ENCODE measurements around the gene AEBP1.

Gene AEBP1

GRCh38 chr7:44144968-44145478, 40.9 kb downstream of the AEBP1 start:
- Histone ChIP-seq H3K36me3 (ENCODE audit: control insufficient read depth, low read depth, low read length) (no peaks in the 10 kb centered on the region), H3K4me1 (ENCODE audit: control insufficient read depth, low read depth, low read length) (peaks cover 10% of the 10 kb centered on the region), H3K9ac (ENCODE audit: low read length) (no peak overlapping the region), H3K4me3 (ENCODE audit: low read length) (peak overlapping the region; percentile 59), H3K27ac (ENCODE audit: low read length) (no peak overlapping the region), H3K27me3 (ENCODE audit: control insufficient read depth, insufficient read depth, low read length) (peaks cover 29% of the 10 kb centered on the region), H3K9me3 (ENCODE audit: control insufficient read depth, low read depth, low read length) (no peaks in the 10 kb centered on the region)

GRCh38 chr7:44145479-44145968, 41.4 kb downstream of the AEBP1 start:
- Histone ChIP-seq H3K4me3 (ENCODE audit: low read length) (peak overlapping the region; percentile 59), H3K27me3 (ENCODE audit: control insufficient read depth, insufficient read depth, low read length) (peaks cover 29% of the 10 kb centered on the region), H3K9me3 (ENCODE audit: control insufficient read depth, low read depth, low read length) (no peaks in the 10 kb centered on the region), H3K4me1 (ENCODE audit: control insufficient read depth, low read depth, low read length) (peaks cover 10% of the 10 kb centered on the region), H3K36me3 (ENCODE audit: control insufficient read depth, low read depth, low read length) (no peaks in the 10 kb centered on the region), H3K27ac (ENCODE audit: low read length) (no peak overlapping the region), H3K9ac (ENCODE audit: low read length) (no peak overlapping the region)

- H3K36me3 ChIP-seq (ENCODE audit: control insufficient read depth, low read depth, low read length) = no peaks in the 10 kb centered on the region
- H3K9me3 ChIP-seq (ENCODE audit: control insufficient read depth, low read depth, low read length) = no peaks in the 10 kb centered on the region
- H3K27ac ChIP-seq (ENCODE audit: low read length) = no peak overlapping the region
- peaks cover 10% of the 10 kb centered on the region for H3K4me1 ChIP-seq (ENCODE audit: control insufficient read depth, low read depth, low read length)
- peaks cover 29% of the 10 kb centered on the region for H3K27me3 ChIP-seq (ENCODE audit: control insufficient read depth, insufficient read depth, low read length)
- H3K4me3 ChIP-seq (ENCODE audit: low read length) = peak overlapping the region; percentile 59
- no peak overlapping the region for H3K9ac ChIP-seq (ENCODE audit: low read length)
These were observed 42.1 kb downstream of the AEBP1 start for GRCh38 chr7:44145969-44146911.

- H3K4me3 ChIP-seq (ENCODE audit: low read length) = no peak overlapping the region
- H3K9ac ChIP-seq (ENCODE audit: low read length) = no peak overlapping the region
- H3K27ac ChIP-seq (ENCODE audit: low read length) = no peak overlapping the region
- H3K4me1 ChIP-seq (ENCODE audit: control insufficient read depth, low read depth, low read length) = peaks cover 10% of the 10 kb centered on the region
- H3K36me3 ChIP-seq (ENCODE audit: control insufficient read depth, low read depth, low read length) = no peaks in the 10 kb centered on the region
- H3K9me3 ChIP-seq (ENCODE audit: control insufficient read depth, low read depth, low read length) = no peaks in the 10 kb centered on the region
- H3K27me3 ChIP-seq (ENCODE audit: control insufficient read depth, insufficient read depth, low read length) = peaks cover 29% of the 10 kb centered on the region
These were observed 43.2 kb downstream of the AEBP1 start for GRCh38 chr7:44147026-44147991.

GRCh38 chr7:44148166-44148565, 44.0 kb downstream of the AEBP1 start:
- H3K4me1 ChIP-seq (ENCODE audit: control insufficient read depth, low read depth, low read length) = peaks cover 10% of the 10 kb centered on the region

GRCh38 chr7:44148961-44149536, 44.9 kb downstream of the AEBP1 start:
- Histone ChIP-seq H3K27ac (ENCODE audit: low read length) (no peak overlapping the region), H3K27me3 (ENCODE audit: control insufficient read depth, insufficient read depth, low read length) (peaks cover 23% of the 10 kb centered on the region), H3K4me1 (ENCODE audit: control insufficient read depth, low read depth, low read length) (peaks cover 10% of the 10 kb centered on the region), H3K4me3 (ENCODE audit: low read length) (no peak overlapping the region), H3K9me3 (ENCODE audit: control insufficient read depth, low read depth, low read length) (no peaks in the 10 kb centered on the region), H3K9ac (ENCODE audit: low read length) (no peak overlapping the region), H3K36me3 (ENCODE audit: control insufficient read depth, low read depth, low read length) (no peaks in the 10 kb centered on the region)

More at GRCh38 chr7:44148166-44148565, 44.0 kb downstream of the AEBP1 start:
- no peaks in the 10 kb centered on the region for H3K36me3 ChIP-seq (ENCODE audit: control insufficient read depth, low read depth, low read length)
- H3K27me3 ChIP-seq (ENCODE audit: control insufficient read depth, insufficient read depth, low read length) = peaks cover 29% of the 10 kb centered on the region
- H3K9me3 ChIP-seq (ENCODE audit: control insufficient read depth, low read depth, low read length) = no peaks in the 10 kb centered on the region
- H3K27ac ChIP-seq (ENCODE audit: low read length) = no peak overlapping the region
- no peak overlapping the region for H3K4me3 ChIP-seq (ENCODE audit: low read length)
- H3K9ac ChIP-seq (ENCODE audit: low read length) = no peak overlapping the region

- Histone ChIP-seq H3K9me3 (ENCODE audit: control insufficient read depth, low read depth, low read length) (no peaks in the 10 kb centered on the region), H3K4me3 (ENCODE audit: low read length) (no peak overlapping the region), H3K27ac (ENCODE audit: low read length) (no peak overlapping the region), H3K4me1 (ENCODE audit: control insufficient read depth, low read depth, low read length) (peaks cover 10% of the 10 kb centered on the region), H3K36me3 (ENCODE audit: control insufficient read depth, low read depth, low read length) (no peaks in the 10 kb centered on the region), H3K9ac (ENCODE audit: low read length) (no peak overlapping the region), H3K27me3 (ENCODE audit: control insufficient read depth, insufficient read depth, low read length) (peaks cover 15% of the 10 kb centered on the region)
These were observed 45.7 kb downstream of the AEBP1 start for GRCh38 chr7:44149571-44150465.

GRCh38 chr7:44150466-44150832, 46.3 kb downstream of the AEBP1 start:
- H3K4me3 ChIP-seq (ENCODE audit: low read length) = no peak overlapping the region
- no peak overlapping the region for H3K9ac ChIP-seq (ENCODE audit: low read length)
- H3K4me1 ChIP-seq (ENCODE audit: control insufficient read depth, low read depth, low read length) = peaks cover 10% of the 10 kb centered on the region

GRCh38 chr7:44150966-44151941, 47.1 kb downstream of the AEBP1 start:
- Histone ChIP-seq H3K4me3 (ENCODE audit: low read length) (no peak overlapping the region), H3K9ac (ENCODE audit: low read length) (no peak overlapping the region), H3K36me3 (ENCODE audit: control insufficient read depth, low read depth, low read length) (no peaks in the 10 kb centered on the region), H3K27me3 (ENCODE audit: control insufficient read depth, insufficient read depth, low read length) (peaks cover 4% of the 10 kb centered on the region), H3K27ac (ENCODE audit: low read length) (no peak overlapping the region), H3K4me1 (ENCODE audit: control insufficient read depth, low read depth, low read length) (peaks cover 10% of the 10 kb centered on the region), H3K9me3 (ENCODE audit: control insufficient read depth, low read depth, low read length) (no peaks in the 10 kb centered on the region)

More at GRCh38 chr7:44150466-44150832, 46.3 kb downstream of the AEBP1 start:
- Histone ChIP-seq H3K27me3 (ENCODE audit: control insufficient read depth, insufficient read depth, low read length) (peaks cover 9% of the 10 kb centered on the region), H3K9me3 (ENCODE audit: control insufficient read depth, low read depth, low read length) (no peaks in the 10 kb centered on the region), H3K27ac (ENCODE audit: low read length) (no peak overlapping the region), H3K36me3 (ENCODE audit: control insufficient read depth, low read depth, low read length) (no peaks in the 10 kb centered on the region)

Measured in iPS-18a (cell line).